ENCODE results near the gene ATXN1.

- TF ChIP-seq ZNF232 (CRISPR knock-in tag; IDR thresholded peaks at IDR 0.05) (no peak), CREM (CRISPR knock-in tag; IDR thresholded peaks at IDR 0.05) (no peak), FOXP4 (CRISPR knock-in tag; IDR thresholded peaks at IDR 0.05) (no peak), CTCF (IDR thresholded peaks at IDR 0.05) (no peak), ZNF138 (CRISPR knock-in tag; conservative IDR thresholded peaks at IDR 0.05) (no peak), TEAD4 (CRISPR knock-in tag; IDR thresholded peaks at IDR 0.05) (no peak), ZNF219 (CRISPR knock-in tag; IDR thresholded peaks at IDR 0.05; ENCODE audit: borderline replicate concordance) (no peak), SP1 (CRISPR knock-in tag; conservative IDR thresholded peaks at IDR 0.05) (no peak)
These were observed 15.2 kb upstream of the ATXN1 start for GRCh38 chr6:16776394-16777017.

Data from WTC11 (cell line).